H9 (cell line): ENCODE data around the gene TPPP. TPM values are rescaled to one million over a fixed set of nuclear protein-coding genes. Genes with fewer than 3 reads are reported as not detected.

Experiments used
- DNase-seq: peaks from one replicate; pipeline ENCODE4 v3.0.0-alpha.2; 2017
- H2AFZ ChIP-seq: one replicate; pipeline ENCODE4 v1.6.1; 2013; ENCODE audit warnings: mild to moderate bottlenecking, low read length, control low read depth, moderate library complexity
- H2AK5ac ChIP-seq: 2 replicates; pipeline ENCODE4 v1.6.1; 2013; ENCODE audit warnings: low read length, control low read depth, mixed read lengths; ENCODE audit not compliant: insufficient read length
- H2BK120ac ChIP-seq: one replicate; pipeline ENCODE4 v1.6.1; 2013; ENCODE audit warnings: low read depth, mild to moderate bottlenecking, low read length, control low read depth, inconsistent platforms; ENCODE audit not compliant: poor library complexity, severe bottlenecking
- H2BK12ac ChIP-seq: 2 replicates; pipeline ENCODE4 v1.6.1; 2013; ENCODE audit warnings: low read length, control low read depth, mixed read lengths, low read depth; ENCODE audit not compliant: insufficient read length
- H2BK15ac ChIP-seq: 2 replicates; pipeline ENCODE4 v1.6.1; 2013; ENCODE audit warnings: low read depth, low read length, control low read depth
- H2BK20ac ChIP-seq: one replicate; pipeline ENCODE4 v1.6.1; 2013; ENCODE audit warnings: low read depth, mild to moderate bottlenecking, low read length, control low read depth, inconsistent platforms; ENCODE audit not compliant: poor library complexity, severe bottlenecking
- H2BK5ac ChIP-seq: 2 replicates; pipeline ENCODE4 v1.6.1; 2013; ENCODE audit warnings: low read length, control low read depth, mixed read lengths; ENCODE audit not compliant: insufficient read length
- H3K14ac ChIP-seq: 2 replicates; pipeline ENCODE4 v1.6.1; 2013; ENCODE audit warnings: low read length, control low read depth; ENCODE audit not compliant: insufficient read depth
- H3K18ac ChIP-seq: 2 replicates; pipeline ENCODE4 v1.6.1; 2013; ENCODE audit warnings: low read depth, mild to moderate bottlenecking, mixed read lengths, low read length, control low read depth; ENCODE audit not compliant: insufficient read length
- H3K23ac ChIP-seq: 2 replicates; pipeline ENCODE4 v1.6.1; 2013; ENCODE audit warnings: low read length, control low read depth, mixed read lengths, low read depth; ENCODE audit not compliant: insufficient read length
- H3K23me2 ChIP-seq: 2 replicates; pipeline ENCODE4 v1.6.1; 2013; ENCODE audit warnings: low read depth, mild to moderate bottlenecking, mixed read lengths, low read length, control low read depth; ENCODE audit not compliant: insufficient read length, poor library complexity, severe bottlenecking
- H3K27ac ChIP-seq: 2 replicates; pipeline ENCODE4 v1.5.1; 2013; ENCODE audit warnings: low read length, control low read depth, mixed read lengths, low read depth; ENCODE audit not compliant: insufficient read length
- H3K27me3 ChIP-seq: 2 replicates; pipeline ENCODE4 v1.6.1; 2013; ENCODE audit warnings: low read length, control low read depth, inconsistent platforms; ENCODE audit not compliant: insufficient read depth
- H3K4ac ChIP-seq: 2 replicates; pipeline ENCODE4 v1.6.1; 2013; ENCODE audit warnings: low read depth, mild to moderate bottlenecking, control low read depth, inconsistent platforms, low read length, moderate library complexity
- H3K4me1 ChIP-seq: 2 replicates; pipeline ENCODE4 v1.6.1; 2013; ENCODE audit warnings: low read length, control low read depth, inconsistent platforms; ENCODE audit not compliant: insufficient read depth
- H3K4me2 ChIP-seq: 2 replicates; pipeline ENCODE4 v1.6.1; 2013; ENCODE audit warnings: low read length, control low read depth, mixed read lengths; ENCODE audit not compliant: insufficient read length, insufficient read depth
- H3K56ac ChIP-seq: 2 replicates; pipeline ENCODE4 v1.6.1; 2013; ENCODE audit warnings: low read depth, mild to moderate bottlenecking, mixed read lengths, low read length, control low read depth; ENCODE audit not compliant: insufficient read length
- H3K79me1 ChIP-seq: 2 replicates; pipeline ENCODE4 v1.6.1; 2013; ENCODE audit warnings: low read depth, mild to moderate bottlenecking, moderate library complexity, low read length, control low read depth, inconsistent platforms; ENCODE audit not compliant: insufficient read depth, poor library complexity, severe bottlenecking
- H3K79me2 ChIP-seq: 2 replicates; pipeline ENCODE4 v1.6.1; 2013; ENCODE audit warnings: low read length, control low read depth, inconsistent platforms; ENCODE audit not compliant: insufficient read depth
- H3K9ac ChIP-seq: 2 replicates; pipeline ENCODE4 v1.6.1; 2013; ENCODE audit warnings: low read length, control low read depth, mixed read lengths; ENCODE audit not compliant: insufficient read length; ENCODE audit errors: extremely low read depth
- H3K9me3 ChIP-seq: one replicate; pipeline ENCODE4 v1.6.1; 2013; ENCODE audit warnings: low read depth, low read length, inconsistent platforms; ENCODE audit not compliant: control insufficient read depth
- H3T11ph ChIP-seq: one replicate; pipeline ENCODE4 v1.6.1; 2013; ENCODE audit warnings: mild to moderate bottlenecking, low read length, control low read depth, inconsistent platforms
- H4K20me1 ChIP-seq: one replicate; pipeline ENCODE4 v1.6.1; 2013; ENCODE audit not compliant: control insufficient read depth, insufficient read length, insufficient read depth
- H4K5ac ChIP-seq: 2 replicates; pipeline ENCODE4 v1.6.1; 2013; ENCODE audit warnings: low read depth, mild to moderate bottlenecking, mixed read lengths, low read length, control low read depth; ENCODE audit not compliant: insufficient read length
- H4K8ac ChIP-seq: replicated peaks from 2 replicates; pipeline ENCODE4 v1.6.1; 2013; ENCODE audit warnings: low read length, control low read depth, mixed read lengths, low read depth; ENCODE audit not compliant: insufficient read length
- H4K91ac ChIP-seq: 2 replicates; pipeline ENCODE4 v1.6.1; 2013; ENCODE audit warnings: low read depth, mild to moderate bottlenecking, moderate library complexity, mixed read lengths, low read length, control low read depth; ENCODE audit not compliant: insufficient read length
- H3K27ac Mint-ChIP-seq, 3 experiments: 2 replicates in 2 of 3; 3 replicates in 1 of 3; pipeline ENCODE4 v1.8.0; 2020 to 2021; ENCODE audit warnings: mixed read lengths in 3 of 3, mild to moderate bottlenecking in 1 of 3, moderate library complexity in 1 of 3
- H3K27me3 Mint-ChIP-seq: 2 replicates; pipeline ENCODE4 v1.8.0; 2021; ENCODE audit warnings: low read depth, mild to moderate bottlenecking, moderate library complexity, mixed read lengths
- H3K36me3 Mint-ChIP-seq, 3 experiments: 2 replicates in 2 of 3; 3 replicates in 1 of 3; pipeline ENCODE4 v1.8.0; 2020 to 2021; ENCODE audit warnings: low read depth in 3 of 3, mixed read lengths in 3 of 3; ENCODE audit not compliant: insufficient read depth in 1 of 3
- H3K4me1 Mint-ChIP-seq, 2 experiments: 2 replicates each; pipeline ENCODE4 v1.8.0; 2020; ENCODE audit warnings: mixed read lengths in 2 of 2
- H3K4me3 Mint-ChIP-seq, 2 experiments: 2 replicates in 1 of 2; 3 replicates in 1 of 2; pipeline ENCODE4 v1.8.0; 2020 to 2021; ENCODE audit warnings: mild to moderate bottlenecking in 2 of 2, mixed read lengths in 2 of 2, moderate library complexity in 1 of 2
- H3K9me3 Mint-ChIP-seq, 2 experiments: 2 replicates in 1 of 2; 3 replicates in 1 of 2; pipeline ENCODE4 v1.8.0; 2020; ENCODE audit warnings: mild to moderate bottlenecking in 2 of 2, mixed read lengths in 2 of 2, moderate library complexity in 1 of 2
- CTCF ChIP-seq: fragments of 200-600 bp; sonication (generic); conservative IDR thresholded peaks from 3 replicates; pipeline ENCODE4 v1.8.0; 2021; ENCODE audit warnings: antibody characterized with exemption, mild to moderate bottlenecking
- WGBS: extraction: QIAGEN DNeasy Blood & Tissue Kit; methylation state at CpG from one replicate; pipeline ENCODE4 v1.1.7; 2013; ENCODE audit warnings: missing lambda C conversion rate, low lambda C conversion rate, mixed read lengths; ENCODE audit not compliant: insufficient read length; ENCODE audit errors: extremely low coverage; 5-methylcytosine and 5-hydroxymethylcytosine counted together
- total RNA-seq: library from RNA; stranded (reverse); gene quantifications from 2 replicates; pipeline ENCODE4 v1.2.1, GENCODE V29; 2021

TPPP gene
- total RNA-seq, 1 experiment from 2014 or later = 0.44 TPM

GRCh38 chr5:664994-665360, 28.2 kb downstream of the TPPP start:
- Mint-ChIP-seq H3K27me3 (no peaks in the 10 kb centered on the region), H3K27ac (no peak overlapping the region), H3K9me3 (no peaks in the 10 kb centered on the region), H3K36me3 (peaks cover 15 to 44% (median 44%) of the 10 kb centered on the region in 3 experiments), H3K4me3 (no peak overlapping the region), H3K4me1 (no peaks in the 10 kb centered on the region)
- Histone ChIP-seq H3K79me2 (no peaks in the 10 kb centered on the region), H3K4me1 (no peaks in the 10 kb centered on the region), H3K79me1 (no peaks in the 10 kb centered on the region), H3K18ac (no peak overlapping the region), H3K4ac (no peak overlapping the region), H3K4me2 (no peak overlapping the region), H2BK15ac (no peak overlapping the region), H2AFZ (no peak overlapping the region), H2BK20ac (no peak overlapping the region), H3K27ac (no peak overlapping the region), H3K56ac (no peak overlapping the region), H3K27me3 (no peaks in the 10 kb centered on the region), H3K14ac (no peak overlapping the region), H3K9ac (no peak overlapping the region), H4K8ac (no peak overlapping the region), H4K20me1 (no peaks in the 10 kb centered on the region), H2AK5ac (no peak overlapping the region), H3K23me2 (no peaks in the 10 kb centered on the region), H3T11ph (no peak overlapping the region), H4K91ac (no peak overlapping the region), H3K23ac (no peak overlapping the region), H2BK120ac (no peak overlapping the region), H4K5ac (no peak overlapping the region), H2BK12ac (no peak overlapping the region), H3K9me3 (no peaks in the 10 kb centered on the region), H2BK5ac (no peak overlapping the region)
- WGBS = no CpG with 5 or more reads among the region's 20 CpGs
- no peak for DNase-seq
- TF ChIP-seq CTCF = no peak
